VCaP (cell line): Measurements from ENCODE around the gene SEC14L3.
"Not testable (repeated sequence)": the region's sequence is repeated elsewhere in the genome, so short reads cannot be mapped to it uniquely, and the experiment has no call there.

Experiments
- H3K27ac ChIP-seq: fragments of 450-650 bp; 2 replicates; pipeline ENCODE4 v1.5.1; 2017
- CTCF ChIP-seq: fragments of 450-650 bp; conservative IDR thresholded peaks from 2 replicates; pipeline ENCODE4 v1.5.1; 2017; ENCODE audit warnings: mild to moderate bottlenecking, moderate library complexity

Gene SEC14L3

GRCh38 chr22:30472994-30473720 is 1.3 kb upstream of the SEC14L3 start:
- no peak overlapping the region for H3K27ac ChIP-seq
- no peak for TF ChIP-seq CTCF

GRCh38 chr22:30470655-30471054 is 1.2 kb downstream of the SEC14L3 start:
- TF ChIP-seq CTCF = no peak

GRCh38 chr22:30469165-30469564 is 2.7 kb downstream of the SEC14L3 start:
- no peak overlapping the region for H3K27ac ChIP-seq
- TF ChIP-seq CTCF = no peak

More at GRCh38 chr22:30470655-30471054, 1.2 kb downstream of the SEC14L3 start:
- no peak overlapping the region for H3K27ac ChIP-seq

GRCh38 chr22:30460555-30460954 is 11.3 kb downstream of the SEC14L3 start:
- not testable (repeated sequence) for H3K27ac ChIP-seq

GRCh38 chr22:30460147-30460546 is 11.7 kb downstream of the SEC14L3 start:
- no peak overlapping the region for H3K27ac ChIP-seq

GRCh38 chr22:30459181-30460052 is 12.4 kb downstream of the SEC14L3 start:
- H3K27ac ChIP-seq = no peak overlapping the region
- TF ChIP-seq CTCF = no peak

More at GRCh38 chr22:30460147-30460546, 11.7 kb downstream of the SEC14L3 start:
- no peak for TF ChIP-seq CTCF

- H3K27ac ChIP-seq = no peak overlapping the region
- TF ChIP-seq CTCF = no peak
Observed at GRCh38 chr22:30457981-30458380, 13.8 kb downstream of the SEC14L3 start.
